GM18870 (cell line): Measurements from ENCODE around the gene MYO1D.
"Not testable (repeated sequence)": the region's sequence is repeated elsewhere in the genome, so short reads cannot be mapped to it uniquely, and the experiment has no call there.

Experiments
- ATAC-seq: cut with Tn5 transposase; IDR thresholded peaks from one replicate; pipeline ENCODE4 v1.9.1; 2021; ENCODE audit warnings: moderate library complexity; ENCODE audit not compliant: unreplicated experiment

Gene MYO1D

DNA sequence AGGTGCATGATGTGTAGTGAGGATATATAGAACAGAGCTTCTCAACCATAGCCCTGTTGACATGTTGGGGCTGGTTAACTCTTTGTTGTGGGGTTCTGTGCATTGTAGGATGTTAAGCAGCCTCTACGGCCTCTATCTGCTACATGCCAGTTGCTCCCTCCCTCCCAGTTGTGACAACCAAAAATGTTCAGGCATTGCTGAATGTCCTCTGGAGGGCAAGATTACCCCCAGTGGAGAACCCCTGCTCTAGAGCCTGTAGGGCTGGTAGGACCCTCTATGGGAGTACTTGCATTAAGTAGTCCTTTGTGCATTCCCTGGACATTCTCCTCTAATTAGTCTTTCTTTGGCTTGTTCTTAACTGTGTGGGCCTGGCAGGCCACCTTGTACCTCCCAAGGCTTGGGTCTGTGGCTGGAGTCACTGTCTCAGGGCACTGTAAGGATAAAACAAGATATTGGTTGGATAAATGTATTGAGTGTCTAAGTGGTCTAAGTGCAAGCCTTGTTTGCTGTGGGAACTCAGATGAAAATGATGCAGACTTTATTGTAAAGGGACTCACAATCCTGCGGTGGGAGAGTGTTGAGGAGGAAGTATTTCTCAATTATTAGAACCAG lies 19.8 kb upstream of the MYO1D start:
- ATAC-seq, result no peak

GRCh38 chr17:32894245-32894644 lies 17.3 kb upstream of the MYO1D start:
- no peak for ATAC-seq

- not testable (repeated sequence) for ATAC-seq
Observed at GRCh38 chr17:32887410-32887809, 10.5 kb upstream of the MYO1D start.

GRCh38 chr17:32886951-32887350 lies 10.0 kb upstream of the MYO1D start:
- ATAC-seq, result not testable (repeated sequence)

- ATAC-seq, result no peak
Observed at GRCh38 chr17:32882734-32883133, 5.8 kb upstream of the MYO1D start.

GRCh38 chr17:32882029-32882428 lies 5.1 kb upstream of the MYO1D start:
- no peak for ATAC-seq

- no peak for ATAC-seq
Observed at GRCh38 chr17:32880671-32881453, 3.9 kb upstream of the MYO1D start.

DNA sequence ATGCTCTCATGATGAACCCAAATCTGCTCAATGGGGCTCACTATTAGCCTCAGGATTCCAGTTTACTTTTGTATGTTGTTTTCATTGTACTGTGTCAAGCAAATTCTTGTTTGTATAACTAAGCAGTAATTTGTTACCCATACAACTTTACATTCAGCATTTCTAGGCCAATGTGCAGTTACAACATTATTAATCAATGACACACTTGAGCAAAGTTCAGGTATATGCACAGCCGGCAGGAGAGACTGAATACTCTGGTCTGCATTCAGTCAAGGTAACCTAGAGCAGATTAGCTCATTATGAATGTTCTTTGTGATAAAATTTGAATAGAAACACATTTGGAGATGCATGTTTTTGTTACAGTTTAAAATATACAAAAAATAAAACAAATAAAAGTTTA lies 2.2 kb upstream of the MYO1D start:
- ATAC-seq, result no peak

GRCh38 chr17:32878211-32878610 lies 1.3 kb upstream of the MYO1D start:
- no peak for ATAC-seq

- ATAC-seq, result peak; percentile 32
Observed at GRCh38 chr17:32877164-32877764, 340 bp upstream of the MYO1D start.

- ATAC-seq, result no peak
Observed at GRCh38 chr17:32875923-32876416, 954 bp downstream of the MYO1D start.

DNA sequence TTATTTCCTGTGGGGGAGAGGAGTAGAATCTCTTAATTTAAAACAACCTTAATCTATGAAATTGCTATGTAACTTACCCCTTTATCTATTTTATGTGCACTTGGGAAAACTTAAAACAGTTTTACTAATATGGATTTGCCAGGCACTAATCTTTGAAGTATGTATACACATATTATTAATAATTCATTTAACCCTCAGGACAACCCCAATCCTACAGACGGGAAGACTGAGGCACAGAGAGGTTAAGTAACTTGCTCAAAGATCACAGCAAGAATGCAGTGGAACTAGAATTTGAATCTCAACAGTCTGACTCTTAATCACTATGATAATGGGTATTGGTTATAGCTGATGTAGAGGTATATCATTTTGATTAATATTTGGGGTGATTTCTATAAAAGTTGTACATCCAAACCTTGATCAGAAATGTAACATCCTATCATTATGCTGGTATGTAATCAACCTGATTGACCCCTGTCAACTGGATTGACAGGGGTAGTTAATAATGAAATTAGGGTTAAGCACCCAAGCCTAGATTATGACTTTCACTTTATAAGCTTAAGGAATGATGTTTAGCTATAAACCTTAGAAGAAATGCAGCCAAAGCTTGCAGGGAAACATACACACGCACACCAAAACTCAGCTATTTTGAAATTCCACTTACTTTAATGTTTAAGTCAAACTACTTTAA lies 1.6 kb downstream of the MYO1D start:
- no peak for ATAC-seq

GRCh38 chr17:32873114-32873513 lies 3.8 kb downstream of the MYO1D start:
- ATAC-seq, result no peak

- no peak for ATAC-seq
Observed at GRCh38 chr17:32871746-32872145, 5.2 kb downstream of the MYO1D start.

- no peak for ATAC-seq
Observed at GRCh38 chr17:32870969-32871368, 6.0 kb downstream of the MYO1D start.

- no peak for ATAC-seq
Observed at GRCh38 chr17:32870027-32870670, 6.8 kb downstream of the MYO1D start.

GRCh38 chr17:32869345-32870026 lies 7.4 kb downstream of the MYO1D start:
- ATAC-seq, result no peak

GRCh38 chr17:32865141-32865540 lies 11.8 kb downstream of the MYO1D start:
- no peak for ATAC-seq

- no peak for ATAC-seq
Observed at GRCh38 chr17:32863559-32863958, 13.4 kb downstream of the MYO1D start.

DNA sequence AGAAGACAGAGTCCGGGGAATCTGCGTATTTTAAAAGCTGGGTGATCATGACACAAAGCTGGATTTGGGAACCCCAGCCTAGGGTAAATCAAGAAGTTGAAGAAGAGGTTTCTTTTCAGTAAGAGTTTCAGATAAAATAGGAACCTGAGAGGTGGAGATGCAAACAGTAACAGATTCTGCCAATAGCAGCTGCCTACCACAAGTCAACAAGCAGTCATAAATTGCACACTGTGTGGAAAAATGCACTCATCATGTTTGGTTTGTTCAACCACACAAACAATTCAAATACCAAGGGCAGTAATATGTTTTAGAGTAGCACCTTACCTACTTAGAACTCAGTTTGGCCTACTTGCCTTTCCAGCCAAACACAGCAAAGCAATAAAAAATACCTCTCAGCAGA lies 14.0 kb downstream of the MYO1D start:
- ATAC-seq, result no peak
